Measurements from ENCODE around the gene MROH8.

The MROH8 gene

GRCh38 chr20:37200926-37201826 lies 21.8 kb upstream of the MROH8 start:
- DNase-seq (ENCODE audit: low read depth): no peak
- no peak overlapping the region for H3K4me3 ChIP-seq (ENCODE audit: low read depth, low read length)

- DNase-seq (ENCODE audit: low read depth): no peak
- no peak overlapping the region for H3K4me3 ChIP-seq (ENCODE audit: low read depth, low read length)
Observed at GRCh38 chr20:37200376-37200775, 21.0 kb upstream of the MROH8 start.

DNA sequence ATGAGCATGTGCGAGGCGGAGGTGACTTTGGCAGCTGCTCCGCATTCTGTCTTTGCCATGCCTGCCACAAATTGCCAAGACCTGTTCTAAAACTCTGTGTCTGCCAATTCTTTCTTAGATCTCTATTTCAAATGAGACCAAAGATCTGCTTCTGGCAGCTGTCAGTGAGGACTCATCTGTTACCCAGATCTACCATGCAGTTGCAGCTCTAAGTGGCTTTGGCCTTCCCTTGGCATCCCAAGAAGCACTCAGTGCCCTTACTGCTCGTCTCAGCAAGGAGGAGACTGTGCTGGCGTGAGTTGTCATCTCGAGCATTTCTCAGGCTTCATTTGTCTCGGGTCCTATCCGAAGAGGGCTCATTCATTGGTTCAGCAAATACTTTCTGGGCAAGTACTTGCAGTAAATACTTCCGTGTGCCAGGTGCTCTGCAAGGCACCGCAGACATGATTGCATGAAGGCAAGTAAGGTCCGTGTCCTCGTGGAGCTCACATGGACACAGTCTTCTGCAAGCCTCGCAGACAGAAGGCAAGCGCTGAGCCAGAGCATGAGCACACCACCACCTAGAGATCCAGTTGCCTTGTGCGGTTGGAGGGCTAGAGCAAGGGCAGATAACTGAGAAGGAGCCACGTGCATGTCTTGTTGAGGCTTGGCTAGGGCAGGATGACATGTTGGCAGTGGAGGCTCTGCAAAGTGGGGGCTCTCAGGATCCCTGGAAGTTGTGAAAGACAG lies 19.7 kb upstream of the MROH8 start:
- no peak overlapping the region for H3K4me3 ChIP-seq (ENCODE audit: low read depth, low read length)
- no peak for DNase-seq (ENCODE audit: low read depth)

DNA sequence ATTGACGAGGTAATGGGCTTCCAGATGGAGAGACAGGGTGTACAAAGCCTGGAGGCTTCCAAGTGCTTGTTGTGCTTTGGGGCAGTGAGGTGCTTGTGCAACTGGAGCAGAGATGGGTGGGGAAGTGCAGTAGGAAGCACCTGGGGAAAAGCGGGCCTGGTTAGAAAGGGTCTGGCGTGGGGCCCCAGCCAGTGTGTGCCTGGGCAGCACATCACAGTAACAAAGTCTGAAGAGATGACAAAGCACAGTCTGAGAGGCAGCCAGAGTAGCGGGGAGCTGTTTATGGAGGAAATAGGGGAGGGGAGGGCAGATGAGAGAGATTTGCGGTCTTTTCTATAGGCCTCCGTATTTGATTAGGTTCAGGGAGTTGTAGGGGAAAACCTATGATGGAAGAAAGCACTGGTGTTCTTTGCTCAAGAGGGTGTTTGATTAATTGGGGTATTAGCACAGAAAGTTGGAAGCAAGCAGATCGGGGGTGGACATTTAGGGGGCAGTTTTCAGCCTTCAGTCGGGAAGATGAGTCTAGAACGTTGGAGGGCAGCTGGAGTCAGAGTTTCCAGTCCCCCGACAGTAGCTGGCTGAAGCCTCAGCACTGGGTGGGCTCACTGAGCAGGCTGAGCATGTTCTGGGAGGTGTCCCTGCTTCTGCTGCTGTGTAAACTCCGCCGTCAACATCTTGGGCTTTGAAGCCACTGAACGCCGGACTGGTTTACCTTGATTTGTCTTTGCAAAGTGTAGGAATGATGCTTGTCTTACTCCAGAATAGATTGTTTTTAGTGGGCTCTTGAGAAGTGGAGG lies 15.5 kb upstream of the MROH8 start:
- no peak for DNase-seq (ENCODE audit: low read depth)
- H3K4me3 ChIP-seq (ENCODE audit: low read depth, low read length): no peak overlapping the region

GRCh38 chr20:37193821-37194220 lies 14.5 kb upstream of the MROH8 start:
- H3K4me3 ChIP-seq (ENCODE audit: low read depth, low read length): no peak overlapping the region
- no peak for DNase-seq (ENCODE audit: low read depth)

DNA sequence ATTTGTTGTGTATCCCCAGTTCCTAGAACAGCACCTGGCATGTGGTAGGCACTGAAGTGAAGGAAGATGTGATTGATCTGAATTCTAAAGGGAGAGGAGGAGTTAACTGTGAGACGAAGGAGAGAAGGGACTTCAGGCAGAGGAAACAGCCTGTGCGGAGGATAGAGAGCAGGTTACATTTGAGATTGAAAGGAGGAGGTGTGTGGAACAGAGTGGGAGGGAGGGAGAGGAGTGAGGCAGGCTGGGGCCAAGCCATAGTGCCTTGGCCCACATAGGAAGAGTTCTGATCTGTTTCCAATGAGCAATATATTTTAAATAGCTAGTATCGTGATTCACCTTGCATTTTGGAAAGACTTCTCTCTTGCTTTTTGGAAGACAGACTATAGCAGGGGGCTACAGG lies 13.9 kb upstream of the MROH8 start:
- H3K4me3 ChIP-seq (ENCODE audit: low read depth, low read length): no peak overlapping the region
- no peak for DNase-seq (ENCODE audit: low read depth)

DNA sequence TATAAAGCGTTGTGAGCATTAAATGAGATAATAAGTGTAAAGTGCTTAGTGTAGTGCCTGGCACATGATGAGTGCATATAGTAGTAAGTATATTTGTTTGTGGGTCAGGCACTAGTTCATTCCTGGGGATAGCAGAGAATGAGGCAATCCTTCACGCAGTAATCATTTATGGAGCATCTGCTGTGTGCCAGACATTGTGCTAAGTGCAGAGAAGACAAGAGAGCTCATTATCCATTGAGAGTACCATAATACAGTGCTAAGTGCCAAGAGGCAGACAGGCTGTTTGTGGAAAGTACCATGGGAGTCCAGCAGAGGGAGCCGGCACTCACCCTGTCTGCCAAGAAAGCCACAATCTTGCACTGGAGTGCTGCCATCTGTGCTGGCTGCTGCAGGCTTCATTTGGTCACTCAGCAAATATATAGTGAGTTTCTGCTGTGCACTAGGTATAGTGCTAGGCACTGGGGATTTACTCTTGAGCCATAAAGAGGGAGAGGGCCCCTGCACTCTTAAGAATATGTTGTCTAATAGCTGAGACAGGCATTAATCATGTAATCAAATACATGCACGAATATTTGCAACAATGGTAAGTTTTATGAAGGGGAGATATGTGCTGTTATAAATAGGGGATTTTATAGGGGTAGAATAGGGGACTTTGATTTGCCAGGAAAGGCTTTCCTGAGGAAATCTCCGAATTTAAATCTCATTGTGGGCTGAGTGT lies 12.9 kb upstream of the MROH8 start:
- peak; percentile 59 for DNase-seq (ENCODE audit: low read depth)
- no peak overlapping the region for H3K4me3 ChIP-seq (ENCODE audit: low read depth, low read length)

GRCh38 chr20:37190354-37191112 lies 11.2 kb upstream of the MROH8 start:
- H3K4me3 ChIP-seq (ENCODE audit: low read depth, low read length): no peak overlapping the region
- no peak for DNase-seq (ENCODE audit: low read depth)

GRCh38 chr20:37189416-37190016 lies 10.2 kb upstream of the MROH8 start:
- H3K4me3 ChIP-seq (ENCODE audit: low read depth, low read length): no peak overlapping the region
- DNase-seq (ENCODE audit: low read depth): no peak

- DNase-seq (ENCODE audit: low read depth): no peak
- no peak overlapping the region for H3K4me3 ChIP-seq (ENCODE audit: low read depth, low read length)
Observed at GRCh38 chr20:37188787-37189186, 9.4 kb upstream of the MROH8 start.

- H3K4me3 ChIP-seq (ENCODE audit: low read depth, low read length): no peak overlapping the region
- no peak for DNase-seq (ENCODE audit: low read depth)
Observed at GRCh38 chr20:37185686-37186085, 6.3 kb upstream of the MROH8 start.

- peak overlapping the region; percentile 94 for H3K4me3 ChIP-seq (ENCODE audit: low read depth, low read length)
- no peak for DNase-seq (ENCODE audit: low read depth)
Observed at GRCh38 chr20:37179683-37180524, 556 bp upstream of the MROH8 start.

GRCh38 chr20:37172836-37173235 lies 6.5 kb downstream of the MROH8 start:
- no peak overlapping the region for H3K4me3 ChIP-seq (ENCODE audit: low read depth, low read length)
- no peak for DNase-seq (ENCODE audit: low read depth)

- no peak overlapping the region for H3K4me3 ChIP-seq (ENCODE audit: low read depth, low read length)
- DNase-seq (ENCODE audit: low read depth): no peak
Observed at GRCh38 chr20:37166867-37167266, 12.5 kb downstream of the MROH8 start.

- no peak for DNase-seq (ENCODE audit: low read depth)
- no peak overlapping the region for H3K4me3 ChIP-seq (ENCODE audit: low read depth, low read length)
Observed at GRCh38 chr20:37165031-37165430, 14.3 kb downstream of the MROH8 start.

DNA sequence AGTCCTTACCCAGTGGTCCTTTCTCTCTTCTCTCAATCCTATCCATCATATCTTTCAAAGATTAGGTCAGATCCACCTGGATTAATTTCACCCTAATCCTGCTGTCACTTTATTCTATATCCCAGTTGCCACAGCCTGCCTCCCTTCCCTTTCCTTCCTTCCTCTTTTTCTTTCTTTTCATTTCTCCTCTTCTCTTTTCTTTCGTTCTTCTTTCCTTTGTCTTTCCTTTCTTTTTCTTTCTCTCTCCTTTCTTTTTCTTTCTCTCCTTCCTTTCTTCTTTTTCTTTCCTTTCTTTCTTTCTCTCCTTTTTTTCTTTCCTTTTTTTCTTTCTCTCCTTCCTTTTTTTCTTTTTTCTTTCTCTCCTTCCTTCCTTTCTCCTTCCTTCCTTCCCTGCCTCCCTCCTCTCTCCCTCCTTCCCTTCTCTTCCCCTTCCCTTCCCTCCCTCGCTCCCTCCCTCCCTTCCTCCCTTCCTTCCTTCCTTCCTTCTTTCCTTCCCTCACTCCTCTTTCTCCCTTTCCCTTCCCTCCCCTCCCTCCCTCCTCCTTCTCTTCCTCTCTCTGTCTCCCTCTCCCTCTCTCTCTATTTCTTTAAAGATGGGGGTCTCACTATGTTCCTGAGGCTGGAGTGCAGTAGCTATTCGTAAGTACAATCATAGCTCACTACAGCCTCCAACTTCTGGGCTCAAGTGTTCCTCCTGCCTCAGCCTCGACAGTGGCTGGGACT lies 15.4 kb downstream of the MROH8 start:
- no peak for DNase-seq (ENCODE audit: low read depth)
- no peak overlapping the region for H3K4me3 ChIP-seq (ENCODE audit: low read depth, low read length)

DNA sequence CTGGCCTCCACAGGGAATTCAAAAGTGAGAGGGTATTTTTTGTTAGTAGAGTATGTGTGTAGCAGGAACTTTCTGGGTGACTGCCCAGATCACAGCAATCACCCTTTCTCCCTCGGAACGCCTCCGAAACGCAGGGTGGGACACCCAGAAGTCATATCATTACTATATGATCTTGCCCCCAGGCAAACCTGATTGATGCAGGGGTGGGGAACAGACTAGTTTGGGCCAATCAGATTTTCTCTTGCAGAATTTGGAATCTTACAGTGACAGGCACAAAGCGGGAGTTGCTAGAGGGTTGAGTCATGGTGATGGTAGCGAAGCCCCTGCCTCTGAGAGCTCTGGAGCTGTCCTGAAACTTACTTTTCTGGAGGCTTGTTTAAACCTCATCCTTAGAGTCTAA lies 16.7 kb downstream of the MROH8 start:
- H3K4me3 ChIP-seq (ENCODE audit: low read depth, low read length): no peak overlapping the region
- DNase-seq (ENCODE audit: low read depth): no peak
